Measurements from ENCODE around the gene BUB3.

The BUB3 gene

DNA sequence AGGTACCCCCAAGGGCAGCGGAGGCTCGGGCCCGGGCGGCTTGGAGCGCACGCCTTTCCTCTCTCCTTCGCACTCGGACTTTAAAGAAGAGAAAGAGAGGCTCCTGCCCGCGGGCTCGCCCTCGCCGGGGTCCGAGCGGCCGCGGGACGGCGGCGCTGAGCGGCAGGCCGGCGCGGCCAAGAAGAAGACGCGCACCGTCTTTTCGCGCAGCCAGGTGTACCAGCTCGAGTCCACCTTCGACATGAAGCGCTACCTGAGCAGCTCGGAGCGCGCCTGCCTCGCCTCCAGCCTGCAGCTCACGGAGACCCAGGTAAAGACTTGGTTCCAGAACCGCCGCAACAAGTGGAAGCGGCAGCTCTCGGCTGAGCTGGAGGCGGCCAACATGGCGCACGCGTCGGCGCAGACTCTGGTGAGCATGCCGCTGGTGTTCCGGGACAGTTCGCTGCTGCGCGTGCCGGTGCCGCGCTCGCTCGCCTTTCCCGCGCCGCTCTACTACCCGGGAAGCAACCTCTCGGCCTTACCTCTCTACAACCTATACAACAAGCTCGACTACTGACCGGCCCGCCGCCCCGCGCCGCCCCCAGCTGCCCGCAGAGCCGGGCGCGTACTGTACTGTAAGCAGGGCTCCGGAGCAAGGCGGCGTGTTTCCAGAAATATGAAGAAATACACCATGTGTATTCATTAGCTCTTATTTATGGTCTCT lies 4.5 kb upstream of the BUB3 start:
- peak overlapping the region; percentile 68 for H3K4me3 ChIP-seq (ENCODE audit: low read length)
- peak overlapping the region; percentile 90 for H3K4me2 ChIP-seq (ENCODE audit: low read length)
- no peaks in the 10 kb centered on the region for H3K9me3 ChIP-seq (replicated peaks; ENCODE audit: low read length)
- H3K36me3 ChIP-seq (ENCODE audit: insufficient read depth, low read length) = no peaks in the 10 kb centered on the region
- no peak overlapping the region for H3K9ac ChIP-seq (ENCODE audit: low read depth, low read length)
- peaks cover 18% of the 10 kb centered on the region for H3K4me1 ChIP-seq (ENCODE audit: control insufficient read depth, insufficient read depth, low read length)
- H3K27me3 ChIP-seq (ENCODE audit: control insufficient read depth, insufficient read depth, low read length) = peaks cover 81% of the 10 kb centered on the region

DNA sequence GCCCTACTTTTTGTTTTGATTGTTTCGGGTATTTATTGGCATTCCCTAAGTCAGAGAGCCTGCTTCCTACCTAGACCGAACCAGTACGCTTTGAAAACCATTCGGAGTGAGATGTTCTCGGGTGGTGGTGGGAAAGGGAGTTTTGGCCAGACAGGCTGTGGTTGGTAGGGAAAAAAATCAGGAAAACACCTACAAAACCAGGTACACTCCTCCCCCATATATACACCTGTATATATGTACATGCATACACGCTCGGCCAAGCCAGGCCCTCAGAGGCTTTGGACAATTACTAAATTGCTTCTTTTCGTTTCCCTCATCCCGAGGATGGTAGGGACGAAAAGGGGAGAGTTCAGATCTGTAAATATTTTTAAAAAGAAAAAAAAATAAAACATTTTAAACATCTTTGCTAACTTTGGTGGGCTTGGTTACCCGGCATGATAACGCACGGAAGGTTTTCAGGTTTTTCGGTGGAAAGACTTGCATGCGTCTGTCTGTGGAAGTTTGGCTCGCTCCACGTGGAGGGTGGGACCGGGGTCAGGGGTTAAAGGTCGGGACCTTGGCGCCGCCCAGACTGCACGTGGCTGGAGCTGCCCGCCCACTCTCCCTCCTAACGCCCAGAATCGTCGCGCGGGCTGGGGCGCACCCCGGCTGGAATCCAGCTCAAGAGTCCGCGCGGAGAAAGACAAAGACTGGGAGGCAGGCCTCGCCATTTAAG lies 3.8 kb upstream of the BUB3 start:
- H3K4me3 ChIP-seq (ENCODE audit: low read length) = peak overlapping the region; percentile 68
- H3K4me2 ChIP-seq (ENCODE audit: low read length) = peak overlapping the region; percentile 90
- H3K9me3 ChIP-seq (replicated peaks; ENCODE audit: low read length) = no peaks in the 10 kb centered on the region
- no peak overlapping the region for H3K9ac ChIP-seq (ENCODE audit: low read depth, low read length)
- H3K27me3 ChIP-seq (ENCODE audit: control insufficient read depth, insufficient read depth, low read length) = peaks cover 74% of the 10 kb centered on the region
- H3K36me3 ChIP-seq (ENCODE audit: insufficient read depth, low read length) = peaks cover 2% of the 10 kb centered on the region
- H3K4me1 ChIP-seq (ENCODE audit: control insufficient read depth, insufficient read depth, low read length) = peaks cover 18% of the 10 kb centered on the region

- Histone ChIP-seq H3K4me3 (ENCODE audit: low read length) (peak overlapping the region; percentile 60), H3K9ac (ENCODE audit: low read depth, low read length) (no peak overlapping the region), H3K36me3 (ENCODE audit: insufficient read depth, low read length) (peaks cover 3% of the 10 kb centered on the region), H3K4me1 (ENCODE audit: control insufficient read depth, insufficient read depth, low read length) (peaks cover 21% of the 10 kb centered on the region), H3K27me3 (ENCODE audit: control insufficient read depth, insufficient read depth, low read length) (peaks cover 67% of the 10 kb centered on the region), H3K9me3 (replicated peaks; ENCODE audit: low read length) (no peaks in the 10 kb centered on the region), H3K4me2 (ENCODE audit: low read length) (peak overlapping the region; percentile 82)
Observed at GRCh38 chr10:123150986-123151736, 3.0 kb upstream of the BUB3 start.

- Histone ChIP-seq H3K4me1 (ENCODE audit: control insufficient read depth, insufficient read depth, low read length) (peaks cover 27% of the 10 kb centered on the region), H3K36me3 (ENCODE audit: insufficient read depth, low read length) (peaks cover 9% of the 10 kb centered on the region), H3K4me2 (ENCODE audit: low read length) (no peak overlapping the region), H3K4me3 (ENCODE audit: low read length) (no peak overlapping the region), H3K9ac (ENCODE audit: low read depth, low read length) (no peak overlapping the region), H3K27me3 (ENCODE audit: control insufficient read depth, insufficient read depth, low read length) (peaks cover 62% of the 10 kb centered on the region), H3K9me3 (replicated peaks; ENCODE audit: low read length) (no peaks in the 10 kb centered on the region)
Observed at GRCh38 chr10:123151737-123152135, 2.5 kb upstream of the BUB3 start.

- Histone ChIP-seq H3K4me2 (ENCODE audit: low read length) (no peak overlapping the region), H3K4me1 (ENCODE audit: control insufficient read depth, insufficient read depth, low read length) (peaks cover 45% of the 10 kb centered on the region), H3K9ac (ENCODE audit: low read depth, low read length) (no peak overlapping the region), H3K9me3 (replicated peaks; ENCODE audit: low read length) (no peaks in the 10 kb centered on the region), H3K36me3 (ENCODE audit: insufficient read depth, low read length) (peaks cover 28% of the 10 kb centered on the region), H3K4me3 (ENCODE audit: low read length) (no peak overlapping the region), H3K27me3 (ENCODE audit: control insufficient read depth, insufficient read depth, low read length) (peaks cover 44% of the 10 kb centered on the region)
Observed at GRCh38 chr10:123153486-123154091, 613 bp upstream of the BUB3 start.

DNA sequence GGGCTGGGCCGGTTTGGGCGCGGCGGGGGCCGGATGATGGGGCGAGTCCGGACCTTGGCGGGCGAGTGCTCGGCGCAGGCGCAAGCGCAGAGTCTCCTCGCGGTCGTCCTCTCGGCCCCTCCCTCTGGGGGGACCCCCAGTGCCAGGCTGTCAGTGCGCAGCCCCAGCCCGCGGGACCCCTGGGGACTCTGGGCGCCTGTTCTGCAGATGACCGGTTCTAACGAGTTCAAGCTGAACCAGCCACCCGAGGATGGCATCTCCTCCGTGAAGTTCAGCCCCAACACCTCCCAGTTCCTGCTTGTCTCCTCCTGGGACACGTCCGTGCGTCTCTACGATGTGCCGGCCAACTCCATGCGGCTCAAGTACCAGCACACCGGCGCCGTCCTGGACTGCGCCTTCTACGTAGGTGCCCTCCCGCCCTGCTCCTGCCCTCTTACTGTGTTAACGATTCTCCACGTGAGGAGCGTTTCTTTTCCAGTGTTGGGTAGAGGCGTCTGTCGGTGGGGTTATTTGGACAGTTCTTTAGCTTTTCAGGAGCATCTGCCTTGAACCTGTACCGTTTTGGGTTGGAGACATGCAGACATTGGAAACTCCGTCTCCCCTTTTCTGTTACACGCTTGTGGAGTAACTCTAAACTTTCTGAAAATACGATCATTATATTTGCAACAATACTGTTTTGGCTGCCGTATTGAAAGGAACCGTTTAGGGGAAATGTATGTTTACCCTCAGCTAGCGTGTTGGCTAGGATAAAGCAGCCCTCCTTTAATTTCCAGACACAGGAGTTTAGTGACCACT lies 706 bp downstream of the BUB3 start:
- peak overlapping the region; percentile 85 for H3K4me3 ChIP-seq (ENCODE audit: low read length)
- peak overlapping the region; percentile 96 for H3K9ac ChIP-seq (ENCODE audit: low read depth, low read length)
- H3K36me3 ChIP-seq (ENCODE audit: insufficient read depth, low read length) = peaks cover 33% of the 10 kb centered on the region
- peak overlapping the region; percentile 86 for H3K4me2 ChIP-seq (ENCODE audit: low read length)
- no peaks in the 10 kb centered on the region for H3K9me3 ChIP-seq (replicated peaks; ENCODE audit: low read length)
- H3K27me3 ChIP-seq (ENCODE audit: control insufficient read depth, insufficient read depth, low read length) = peaks cover 30% of the 10 kb centered on the region
- H3K4me1 ChIP-seq (ENCODE audit: control insufficient read depth, insufficient read depth, low read length) = peaks cover 41% of the 10 kb centered on the region

GRCh38 chr10:123156078-123156477 lies 1.9 kb downstream of the BUB3 start:
- peaks cover 29% of the 10 kb centered on the region for H3K4me1 ChIP-seq (ENCODE audit: control insufficient read depth, insufficient read depth, low read length)
- peak overlapping the region; percentile 86 for H3K4me2 ChIP-seq (ENCODE audit: low read length)
- H3K9ac ChIP-seq (ENCODE audit: low read depth, low read length) = peak overlapping the region; percentile 96
- H3K36me3 ChIP-seq (ENCODE audit: insufficient read depth, low read length) = peaks cover 45% of the 10 kb centered on the region
- peaks cover 19% of the 10 kb centered on the region for H3K27me3 ChIP-seq (ENCODE audit: control insufficient read depth, insufficient read depth, low read length)
- H3K4me3 ChIP-seq (ENCODE audit: low read length) = peak overlapping the region; percentile 85
- H3K9me3 ChIP-seq (replicated peaks; ENCODE audit: low read length) = no peaks in the 10 kb centered on the region

GRCh38 chr10:123157210-123157609 lies 3.0 kb downstream of the BUB3 start:
- no peak overlapping the region for H3K9ac ChIP-seq (ENCODE audit: low read depth, low read length)
- H3K36me3 ChIP-seq (ENCODE audit: insufficient read depth, low read length) = peaks cover 55% of the 10 kb centered on the region
- H3K4me2 ChIP-seq (ENCODE audit: low read length) = peak overlapping the region; percentile 86
- H3K4me3 ChIP-seq (ENCODE audit: low read length) = peak overlapping the region; percentile 85
- H3K9me3 ChIP-seq (replicated peaks; ENCODE audit: low read length) = no peaks in the 10 kb centered on the region
- peaks cover 7% of the 10 kb centered on the region for H3K27me3 ChIP-seq (ENCODE audit: control insufficient read depth, insufficient read depth, low read length)
- H3K4me1 ChIP-seq (ENCODE audit: control insufficient read depth, insufficient read depth, low read length) = peaks cover 29% of the 10 kb centered on the region

GRCh38 chr10:123158682-123159081 lies 4.5 kb downstream of the BUB3 start:
- Histone ChIP-seq H3K9ac (ENCODE audit: low read depth, low read length) (no peak overlapping the region), H3K4me3 (ENCODE audit: low read length) (no peak overlapping the region), H3K4me2 (ENCODE audit: low read length) (peak overlapping the region; percentile 86), H3K27me3 (ENCODE audit: control insufficient read depth, insufficient read depth, low read length) (no peaks in the 10 kb centered on the region), H3K9me3 (replicated peaks; ENCODE audit: low read length) (no peaks in the 10 kb centered on the region), H3K36me3 (ENCODE audit: insufficient read depth, low read length) (peaks cover 70% of the 10 kb centered on the region), H3K4me1 (ENCODE audit: control insufficient read depth, insufficient read depth, low read length) (peaks cover 29% of the 10 kb centered on the region)

- H3K4me2 ChIP-seq (ENCODE audit: low read length) = no peak overlapping the region
- peaks cover 85% of the 10 kb centered on the region for H3K36me3 ChIP-seq (ENCODE audit: insufficient read depth, low read length)
- H3K9me3 ChIP-seq (replicated peaks; ENCODE audit: low read length) = no peaks in the 10 kb centered on the region
- peaks cover 29% of the 10 kb centered on the region for H3K4me1 ChIP-seq (ENCODE audit: control insufficient read depth, insufficient read depth, low read length)
- H3K27me3 ChIP-seq (ENCODE audit: control insufficient read depth, insufficient read depth, low read length) = no peaks in the 10 kb centered on the region
- H3K9ac ChIP-seq (ENCODE audit: low read depth, low read length) = no peak overlapping the region
- no peak overlapping the region for H3K4me3 ChIP-seq (ENCODE audit: low read length)
Observed at GRCh38 chr10:123160311-123160980, 6.2 kb downstream of the BUB3 start.
